Hepatic stellate cell (primary cell): Measurements from ENCODE around the gene KIRREL1.
"Not testable (repeated sequence)": the region's sequence is repeated elsewhere in the genome, so short reads cannot be mapped to it uniquely, and the experiment has no call there.

Source experiments
- DNase-seq: peaks from one replicate; pipeline ENCODE4 v3.0.0; 2011; ENCODE audit warnings: low spot score

Gene KIRREL1

DNA sequence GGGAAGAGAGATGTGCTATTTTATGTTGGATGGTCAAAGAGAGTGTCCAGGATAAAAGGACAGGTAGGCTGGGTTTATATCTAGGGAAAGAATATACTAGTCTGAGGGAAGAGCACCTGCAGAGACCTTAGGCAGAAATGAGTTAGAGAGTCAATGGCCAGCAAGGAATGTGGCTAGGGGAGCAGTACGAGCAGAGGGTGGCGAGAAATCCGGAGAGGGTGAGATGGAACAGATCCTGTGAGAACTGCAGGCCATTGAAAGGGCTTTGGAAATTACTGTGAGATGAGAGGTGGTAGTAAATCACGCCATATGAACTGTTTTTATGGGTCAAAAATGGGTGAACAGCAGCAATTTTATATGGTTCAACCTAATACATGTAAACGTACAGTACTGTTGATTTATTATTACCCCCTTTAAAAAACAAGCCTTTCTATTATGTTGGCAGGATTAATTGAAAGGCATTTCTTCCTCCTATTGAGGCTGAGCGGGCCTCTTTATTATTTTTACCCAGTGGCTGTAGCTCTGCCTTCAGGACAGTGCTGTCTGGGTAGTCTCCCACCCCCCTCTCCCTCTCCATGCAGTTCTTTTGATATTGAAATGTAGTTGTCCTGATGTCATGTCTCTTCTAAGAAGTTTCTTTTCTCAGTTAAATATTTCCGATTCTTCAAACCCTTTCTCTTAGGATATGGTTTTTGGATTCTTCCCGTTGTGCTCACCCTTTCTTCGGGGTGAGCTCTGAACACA, 112.1 kb downstream of the KIRREL1 start:
- no peak for DNase-seq

DNA sequence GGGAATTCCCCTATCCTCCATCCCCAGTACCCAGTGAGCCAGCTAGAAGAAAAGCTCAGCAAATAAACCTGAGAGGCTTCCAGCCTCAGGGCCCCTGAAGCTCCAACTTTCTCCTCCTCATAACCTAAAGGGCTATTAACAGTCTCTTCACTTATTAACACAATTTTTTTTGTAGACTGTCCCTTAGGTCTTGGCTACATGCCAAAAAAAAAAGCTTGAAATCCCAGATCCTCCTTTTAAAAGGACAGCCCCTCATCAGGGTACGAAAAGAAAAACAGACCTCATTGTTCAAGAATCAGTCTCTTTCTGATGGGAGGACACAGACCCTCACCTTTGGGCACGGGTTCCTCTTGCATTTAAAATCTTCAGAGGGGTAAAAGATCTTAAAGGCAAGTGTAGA, 114.5 kb downstream of the KIRREL1 start:
- DNase-seq, result no peak

DNA sequence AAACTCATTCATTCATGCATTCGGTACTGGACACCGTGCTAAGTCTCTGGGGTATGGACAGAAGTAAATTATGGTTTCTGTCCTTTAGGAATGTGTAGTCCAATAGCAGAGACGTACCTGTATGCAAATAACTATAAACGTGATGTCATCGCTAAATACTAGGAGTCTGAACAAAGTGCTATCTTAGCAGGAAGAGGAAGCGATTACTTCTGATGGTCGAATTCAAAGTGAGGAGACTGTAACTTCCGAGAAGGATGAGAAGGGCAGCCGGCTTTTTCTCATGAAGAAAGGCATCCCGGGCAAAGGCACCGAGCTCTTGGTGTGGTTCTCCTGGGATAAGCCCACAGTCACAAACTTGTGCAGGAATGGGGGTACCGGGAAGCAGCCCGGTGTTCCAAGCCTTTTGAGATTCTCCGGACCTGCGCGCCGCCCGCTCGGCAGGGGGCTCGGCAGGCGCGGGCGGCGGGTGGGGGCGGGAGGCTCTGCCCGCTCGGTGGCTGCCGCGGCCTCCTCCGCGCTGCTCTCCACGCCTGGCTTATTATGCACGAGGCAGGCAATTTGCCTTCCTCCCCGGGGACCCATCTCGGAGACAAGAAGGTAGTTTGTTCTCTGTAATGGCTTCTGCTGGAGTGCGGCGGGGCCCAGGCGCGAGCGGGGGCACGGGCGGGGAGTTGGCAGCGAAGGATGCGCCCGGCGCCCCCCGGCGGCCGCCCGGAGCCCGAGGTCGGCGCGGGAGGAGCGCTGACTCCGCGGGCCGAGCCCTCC, 119.7 kb downstream of the KIRREL1 start:
- peak; percentile 43 for DNase-seq

DNA sequence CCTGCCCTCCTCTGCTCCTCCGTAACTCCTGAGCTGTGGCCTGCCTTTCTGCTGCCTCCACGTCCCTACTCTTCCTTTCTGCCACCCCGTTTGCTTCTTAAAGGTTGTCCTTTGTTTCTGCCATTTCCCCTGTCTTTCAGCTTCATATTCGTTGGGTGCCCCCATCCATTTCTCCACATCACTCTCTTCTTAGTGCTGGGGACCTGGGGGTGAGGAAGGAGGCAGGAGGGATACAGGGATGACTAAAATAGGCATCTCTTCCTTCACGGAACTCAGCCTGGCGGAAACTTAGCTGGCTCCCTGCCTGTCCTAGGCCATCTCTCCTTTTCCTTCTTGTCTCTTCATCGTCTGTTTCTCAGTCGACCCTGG, 120.3 kb downstream of the KIRREL1 start:
- DNase-seq, result no peak

DNA sequence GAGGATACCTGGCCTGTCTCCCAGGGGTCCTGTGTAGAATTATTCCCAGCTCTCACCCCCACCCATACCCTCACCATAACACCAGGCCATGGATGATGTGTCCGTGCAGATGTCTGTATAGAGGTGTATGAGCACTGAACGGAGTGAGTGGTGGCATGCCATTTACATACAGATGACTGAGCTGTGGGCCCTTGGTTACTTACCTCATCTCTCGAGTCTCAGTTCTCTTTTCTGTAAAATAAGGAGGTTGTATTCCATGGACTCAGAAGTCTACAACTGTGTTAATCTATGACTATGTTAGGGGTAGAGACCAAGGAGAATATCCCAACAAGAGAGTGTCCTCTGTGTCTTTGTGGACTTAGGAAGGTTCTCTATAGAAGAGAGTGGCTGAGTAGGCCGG, 121.7 kb downstream of the KIRREL1 start:
- DNase-seq, result no peak

DNA sequence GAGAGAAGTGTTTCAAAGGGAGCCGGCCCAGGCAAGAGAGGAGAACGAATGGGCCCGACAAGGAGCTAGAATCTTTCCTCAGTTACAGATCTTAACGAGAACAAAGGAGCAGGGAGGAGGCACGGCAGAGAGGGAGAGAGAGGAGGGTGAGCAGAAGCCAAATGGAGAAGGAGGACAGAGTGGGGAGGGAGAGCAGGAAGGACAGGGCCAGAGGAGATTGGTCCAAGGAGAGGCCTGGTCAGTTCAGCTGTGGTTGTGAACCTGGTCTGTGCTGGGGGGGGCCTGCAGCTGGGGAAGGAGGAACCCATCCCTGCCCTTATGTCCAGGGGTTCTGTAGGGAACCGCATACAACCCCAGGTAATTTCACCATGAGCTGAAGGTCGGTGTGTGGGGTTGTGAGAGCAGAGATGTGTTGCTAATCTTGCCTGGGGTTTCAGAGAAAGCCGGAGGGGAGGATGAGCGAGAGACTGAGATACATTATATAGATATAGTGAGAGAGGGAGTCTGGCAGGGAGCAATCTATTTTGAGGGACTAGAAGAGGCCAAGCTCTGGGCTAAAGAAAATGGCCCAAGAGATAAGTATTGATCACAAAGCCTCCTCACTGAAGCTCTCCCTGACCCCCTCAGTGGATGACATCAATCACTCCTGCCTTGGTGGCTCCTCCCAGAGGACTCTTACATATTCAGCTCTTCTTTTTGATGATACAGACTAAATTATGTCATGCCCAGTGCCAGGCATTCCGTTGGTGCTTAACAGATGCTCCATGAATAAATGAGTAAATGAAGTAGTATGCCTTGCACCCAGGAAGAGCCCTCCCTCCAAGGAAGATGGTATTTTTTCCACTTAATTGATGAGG, 123.1 kb downstream of the KIRREL1 start:
- no peak for DNase-seq

DNA sequence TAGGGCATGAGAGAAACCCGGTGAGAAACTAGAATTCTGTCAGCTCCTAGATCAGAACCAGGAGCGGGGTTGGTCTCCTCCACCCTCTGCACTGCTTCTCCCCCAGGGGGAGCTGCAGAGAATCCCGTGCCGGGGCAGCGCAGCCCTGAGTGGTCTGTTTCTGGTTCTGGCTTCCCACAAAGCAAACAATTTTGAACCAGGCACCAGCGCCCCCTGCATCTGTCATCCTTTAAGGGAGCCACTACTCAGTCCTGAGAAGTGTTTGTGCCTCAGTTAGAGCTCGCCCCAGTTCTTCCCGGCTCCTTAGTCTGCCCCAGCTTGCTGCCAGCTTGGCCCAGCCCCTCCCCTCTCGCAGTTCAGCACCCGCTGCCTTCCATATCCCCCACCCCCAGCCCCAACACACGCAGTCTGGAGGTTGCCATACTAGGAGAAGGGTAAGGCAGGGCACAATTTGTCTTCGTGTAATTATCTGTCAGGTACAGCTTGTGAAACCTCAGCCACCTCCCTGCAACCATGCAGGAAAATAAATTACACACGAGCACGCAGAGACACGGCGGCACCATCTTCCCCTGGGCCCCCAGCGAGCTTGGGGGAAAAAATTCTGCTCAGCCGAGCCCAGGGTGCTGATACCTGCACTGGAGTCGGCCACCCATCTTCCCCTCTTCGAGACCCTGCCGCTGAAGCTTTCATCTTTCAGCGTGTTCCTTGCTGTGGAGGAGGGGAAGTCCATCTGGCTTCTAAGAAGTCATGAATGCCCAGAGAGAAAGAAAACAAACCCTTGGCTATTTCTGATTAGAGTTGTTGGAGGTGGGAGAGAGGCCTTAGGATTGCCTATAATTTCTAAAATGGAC, 124.6 kb downstream of the KIRREL1 start:
- DNase-seq, result peak; percentile 82

DNA sequence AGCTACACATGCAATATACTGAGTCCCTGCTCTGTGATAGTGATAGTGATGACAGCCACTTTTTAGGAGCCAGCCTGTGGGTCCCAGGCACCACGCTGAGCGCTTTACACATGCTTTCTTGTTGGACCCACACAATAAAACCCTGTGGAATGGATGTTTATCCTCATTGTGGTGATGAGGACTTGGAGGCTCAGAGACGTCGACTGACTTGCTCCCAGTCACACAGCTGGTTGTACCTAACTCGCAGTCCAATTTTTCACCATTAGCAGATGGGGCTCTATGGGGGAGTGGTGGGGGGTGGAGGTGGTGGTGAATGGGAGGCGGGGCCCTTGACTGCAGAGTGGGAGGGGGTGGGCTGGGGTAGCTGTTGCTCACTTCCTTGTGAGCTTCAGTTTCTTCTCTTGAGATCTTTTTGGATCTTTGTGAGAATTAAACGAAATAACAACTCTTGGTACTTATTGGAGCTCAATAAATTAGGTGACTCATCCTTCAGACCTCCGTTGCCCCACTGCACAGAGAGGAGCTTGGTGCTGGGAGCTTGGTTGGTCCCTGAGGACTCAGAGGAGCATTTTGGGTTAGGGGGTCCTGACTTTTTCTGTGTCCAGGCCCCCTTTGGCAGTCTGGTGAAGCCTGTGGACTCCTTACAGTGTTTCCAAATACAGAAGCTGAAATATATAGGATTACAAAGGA, 125.4 kb downstream of the KIRREL1 start:
- DNase-seq, result no peak

DNA sequence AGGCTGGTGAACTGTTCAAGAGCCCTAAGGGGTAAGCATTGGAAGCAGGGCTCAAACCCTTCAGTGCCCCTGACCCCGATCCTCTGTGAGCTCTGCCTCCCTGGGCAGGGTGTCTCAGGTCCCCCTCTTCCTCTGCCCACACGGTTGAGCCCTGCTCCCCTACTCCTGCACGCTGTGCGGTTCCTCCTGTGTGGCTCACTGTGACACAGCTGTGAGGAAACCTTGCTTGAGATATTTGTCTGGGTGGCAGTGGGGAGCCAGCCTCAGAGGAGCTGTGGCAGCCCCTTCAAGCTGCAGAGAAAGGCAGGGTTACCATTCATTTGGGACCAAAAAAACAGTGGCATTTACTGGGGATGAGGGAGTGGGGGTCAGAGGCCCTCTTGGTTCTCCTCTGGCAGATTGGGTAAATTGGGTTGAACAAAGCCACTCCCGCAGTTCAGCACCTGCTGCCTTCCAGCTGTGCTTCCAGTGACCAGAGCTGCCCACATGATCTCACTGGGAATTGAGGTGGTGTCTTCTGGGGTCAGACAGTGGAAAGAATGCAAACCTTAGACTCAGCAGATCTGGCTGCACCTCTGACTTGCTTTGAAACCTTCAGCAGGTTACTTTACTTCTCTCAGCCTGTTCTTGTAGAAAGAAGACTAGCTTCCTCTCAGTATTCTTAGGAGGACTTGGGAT, 126.7 kb downstream of the KIRREL1 start:
- DNase-seq, result no peak

DNA sequence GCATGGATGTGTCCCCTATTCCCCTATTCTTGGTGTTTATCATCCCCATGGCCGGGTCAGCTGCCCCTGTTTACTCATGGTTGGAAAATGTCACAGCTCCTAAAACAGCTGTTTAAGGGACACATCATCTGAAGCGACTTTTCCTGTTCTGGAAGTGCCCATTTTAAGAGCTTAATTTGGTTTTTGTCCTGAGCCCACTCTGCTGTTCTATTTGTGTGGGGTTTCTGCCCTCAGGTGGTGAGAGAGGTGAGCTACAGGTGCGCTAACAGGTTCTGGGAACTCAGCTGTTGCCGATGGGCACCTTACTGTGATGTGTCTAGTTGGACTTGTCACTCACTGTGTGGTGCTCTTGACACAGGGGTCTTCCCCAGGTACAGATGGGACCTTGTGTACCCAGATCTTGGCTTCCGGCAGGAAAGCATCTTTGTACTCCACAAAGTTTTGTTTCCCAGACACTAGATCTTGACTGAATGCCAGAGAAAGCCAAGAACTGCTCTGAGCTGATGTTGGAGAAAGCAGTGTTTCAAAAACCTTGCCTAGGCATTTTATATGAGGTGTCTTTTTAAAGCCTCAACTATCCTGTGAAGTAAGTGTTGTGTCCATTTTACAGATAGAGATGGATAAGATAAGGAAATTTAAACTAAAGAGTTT, 128.3 kb downstream of the KIRREL1 start:
- DNase-seq, result no peak

DNA sequence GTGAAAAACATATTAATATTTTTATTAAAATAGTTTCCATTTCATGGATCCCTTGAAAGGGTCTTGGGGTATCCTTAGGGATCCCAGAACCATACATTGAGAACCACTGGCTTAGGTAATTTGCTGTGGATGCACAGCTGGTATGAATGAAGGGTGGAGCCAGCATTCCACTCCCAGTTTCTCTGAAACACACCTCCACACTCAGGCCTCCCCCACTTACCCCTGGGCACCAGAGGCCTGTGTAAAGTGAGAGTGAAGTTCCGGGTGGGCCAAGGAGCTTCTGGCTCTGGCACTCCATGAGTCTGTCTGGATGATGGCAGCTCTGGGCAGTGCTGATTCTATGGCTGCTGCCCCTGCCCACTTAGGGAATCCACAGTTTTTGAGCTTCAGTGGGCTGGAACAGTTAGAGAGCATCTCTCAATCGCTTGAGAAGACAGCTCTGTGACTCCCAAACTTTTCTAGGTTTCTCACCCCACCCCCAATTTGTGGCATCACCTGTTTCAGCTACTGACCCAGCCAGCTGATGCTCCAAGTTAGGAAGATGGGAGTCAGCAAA, 129.5 kb downstream of the KIRREL1 start:
- DNase-seq, result no peak

DNA sequence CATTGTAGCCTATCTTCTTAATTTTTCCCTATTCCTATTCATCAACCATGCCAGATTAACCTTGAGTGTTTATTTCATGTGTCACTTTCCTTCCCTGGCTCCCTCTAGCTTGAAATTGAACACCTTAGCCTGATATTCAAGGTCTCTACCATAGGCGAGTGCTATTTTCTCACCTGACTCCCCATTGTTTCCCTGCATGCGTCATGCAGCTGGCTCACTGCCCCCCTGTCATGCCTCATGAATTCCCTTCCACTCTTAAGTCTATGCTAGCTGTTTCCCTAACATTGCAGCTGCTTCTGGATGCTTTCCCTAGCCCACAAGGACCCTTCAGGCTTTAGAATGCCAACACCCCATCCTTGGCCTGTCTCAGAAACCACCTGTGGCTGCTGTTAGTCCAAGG, 130.6 kb downstream of the KIRREL1 start:
- DNase-seq, result no peak

DNA sequence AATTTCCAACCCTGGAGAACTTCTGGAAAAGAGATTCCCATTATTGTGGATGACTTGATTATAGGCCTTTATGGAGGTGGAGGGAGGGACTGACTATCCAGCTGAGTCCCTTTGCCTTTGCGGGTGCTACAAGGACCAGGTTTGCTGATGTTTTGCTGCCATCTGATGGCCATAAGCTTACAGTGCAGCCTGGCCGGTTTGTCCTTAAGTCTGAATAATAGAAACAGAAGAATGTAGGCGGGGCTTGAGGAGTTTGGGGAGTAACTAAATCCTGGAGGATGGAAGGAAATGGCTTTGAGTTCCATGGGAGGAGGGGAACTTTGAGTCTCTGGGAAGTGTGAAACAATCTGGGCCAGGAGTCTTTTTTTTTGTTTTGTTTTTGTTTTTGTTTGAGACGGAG, 131.6 kb downstream of the KIRREL1 start:
- DNase-seq, result peak; percentile 85

DNA sequence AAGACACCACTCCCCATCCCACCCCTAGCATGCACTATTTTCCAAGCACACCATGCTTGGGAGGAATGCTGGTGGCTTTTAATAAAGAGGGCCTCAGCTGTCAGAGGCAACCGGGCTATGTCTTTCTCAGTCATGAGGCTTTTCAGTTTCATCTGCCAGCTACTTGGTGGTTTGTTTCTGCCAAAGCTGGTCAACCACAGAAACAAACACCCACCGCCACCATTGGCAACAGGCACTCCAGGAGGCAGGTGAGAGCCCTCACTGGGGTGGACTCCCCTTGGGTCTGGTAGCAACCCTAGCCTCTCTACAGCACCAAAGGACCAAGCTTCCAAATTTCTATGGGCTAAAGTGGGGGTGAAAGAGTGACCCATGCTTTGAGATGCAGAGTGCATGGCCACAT, 133.0 kb downstream of the KIRREL1 start:
- no peak for DNase-seq

DNA sequence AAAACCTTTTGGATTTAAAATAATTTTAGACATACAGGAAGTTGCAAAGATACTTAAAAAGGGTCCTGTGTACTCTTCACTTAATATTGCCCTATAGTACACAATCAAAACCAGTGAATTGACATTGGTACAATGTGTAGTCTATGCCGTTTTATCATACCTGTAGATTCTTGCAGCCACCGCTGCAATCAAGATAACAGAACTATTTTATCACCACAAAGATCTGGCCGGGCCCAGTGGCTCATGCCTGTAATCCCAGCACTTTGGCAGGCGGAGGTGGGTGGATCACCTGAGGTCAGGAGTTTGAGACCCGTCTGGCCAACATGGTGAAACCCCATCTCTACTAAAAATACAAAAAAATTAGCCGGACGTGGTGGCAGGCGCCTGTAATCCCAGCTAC, 135.1 kb downstream of the KIRREL1 start:
- DNase-seq, result not testable (repeated sequence)

DNA sequence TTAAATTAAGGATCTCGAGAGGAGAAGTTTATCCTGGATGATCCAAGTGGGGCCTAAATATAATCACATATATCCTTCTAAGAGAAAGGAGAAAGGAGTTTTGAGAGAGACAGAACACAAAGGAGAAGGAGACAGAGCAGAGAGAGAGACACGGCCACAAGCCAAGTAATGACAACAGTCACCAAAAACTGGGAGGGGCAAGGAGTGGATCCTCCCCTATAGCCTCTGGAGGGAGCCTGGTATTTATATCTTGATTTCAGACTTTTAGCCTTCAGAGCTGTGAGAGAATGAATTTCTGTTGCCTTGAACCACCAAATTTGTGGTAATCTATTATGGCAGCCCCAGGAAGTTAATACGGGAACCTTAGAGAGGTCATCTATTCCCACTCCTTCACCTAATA, 137.8 kb downstream of the KIRREL1 start:
- DNase-seq, result no peak

DNA sequence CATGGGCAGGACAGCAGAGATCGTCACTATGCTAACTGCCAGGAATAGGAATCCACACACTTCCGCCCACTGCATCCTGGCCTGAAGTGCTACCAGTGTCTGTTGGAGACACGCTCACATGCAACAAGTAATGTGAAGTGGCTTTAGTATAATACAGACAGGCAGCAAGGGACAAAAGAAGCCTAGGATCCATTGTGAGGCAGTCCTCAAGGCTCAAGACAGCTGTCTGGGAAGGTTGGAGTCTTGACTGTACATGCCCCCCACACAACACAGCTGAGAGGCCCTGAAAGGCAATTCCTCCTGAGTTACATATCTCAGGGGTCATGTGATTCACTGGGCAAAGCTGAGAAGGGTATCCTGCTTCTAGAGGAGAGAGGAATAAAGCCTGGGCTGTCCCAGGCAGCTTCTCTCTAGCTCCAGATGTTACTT, 147.3 kb downstream of the KIRREL1 start:
- no peak for DNase-seq

DNA sequence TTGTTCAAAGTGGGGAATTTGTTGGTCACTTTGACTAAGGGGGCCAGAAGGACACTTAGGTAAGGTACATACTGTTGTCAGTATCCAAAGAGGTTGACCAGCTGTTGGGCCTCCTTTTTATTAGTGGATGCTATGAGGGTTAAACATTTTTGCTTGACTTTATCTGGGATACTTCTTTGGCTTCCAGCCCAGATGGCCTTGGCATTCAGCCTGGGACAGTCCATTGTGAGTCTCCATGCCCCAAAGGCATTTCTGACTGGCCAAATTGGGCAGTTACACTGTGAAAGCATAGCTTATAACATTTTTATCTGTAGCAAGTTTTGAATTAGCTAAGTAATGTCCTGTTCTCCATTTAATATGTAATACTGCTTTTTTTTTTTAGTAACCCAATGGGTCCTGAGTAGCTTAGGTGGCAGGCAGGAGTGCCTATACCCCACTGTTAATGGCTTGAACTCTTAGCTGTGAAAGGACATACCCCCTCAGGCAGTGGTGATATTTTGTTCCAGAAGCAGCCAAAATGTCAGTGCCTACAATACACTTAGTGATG, 151.8 kb downstream of the KIRREL1 start:
- no peak for DNase-seq

DNA sequence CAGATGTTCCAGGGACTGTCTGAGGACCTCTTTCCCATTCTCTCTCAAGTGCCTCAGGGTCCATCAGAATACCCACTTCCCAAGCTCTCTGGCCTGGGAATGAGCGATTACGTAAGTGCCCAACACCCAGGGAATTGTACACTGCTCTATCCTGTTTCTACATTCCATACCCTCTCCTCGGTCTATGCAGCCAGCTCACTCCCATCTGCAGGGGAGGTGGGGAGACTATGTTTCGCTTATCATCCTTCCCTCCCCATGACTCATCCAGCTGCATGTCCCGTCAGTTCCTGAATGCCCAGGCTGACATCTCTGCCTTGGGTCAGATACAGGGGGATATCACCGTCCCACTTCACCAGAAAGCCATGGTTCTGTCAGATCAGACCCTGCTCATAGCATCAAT, 152.7 kb downstream of the KIRREL1 start:
- no peak for DNase-seq
